Fibroblast of the conjunctiva (primary cell): Measurements from ENCODE around the gene NKIRAS2.

Source experiments
- DNase-seq: peaks from one replicate; pipeline ENCODE4 v3.0.0-alpha.2; 2010; ENCODE audit warnings: low read depth

The NKIRAS2 gene

DNA sequence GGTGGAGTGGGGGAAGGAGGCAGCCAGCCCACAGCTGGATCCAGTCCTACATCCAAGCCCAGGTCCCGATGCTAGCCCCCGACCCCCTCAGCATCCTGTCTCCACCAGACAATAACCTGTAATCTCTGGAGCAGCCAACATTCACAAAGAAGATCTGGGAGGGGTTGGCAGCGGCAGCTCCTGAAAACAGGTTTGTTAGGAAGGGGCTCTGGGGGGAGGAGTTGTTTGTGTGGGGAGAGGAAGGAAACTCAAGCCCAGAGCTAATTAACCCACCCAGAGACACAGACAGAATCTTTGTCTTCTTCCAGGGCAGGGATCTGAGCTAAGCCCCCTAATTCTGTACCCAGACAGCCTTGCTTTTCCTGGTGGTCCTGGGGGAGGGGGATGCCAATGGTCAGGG lies 35.1 kb downstream of the NKIRAS2 start:
- no peak for DNase-seq

DNA sequence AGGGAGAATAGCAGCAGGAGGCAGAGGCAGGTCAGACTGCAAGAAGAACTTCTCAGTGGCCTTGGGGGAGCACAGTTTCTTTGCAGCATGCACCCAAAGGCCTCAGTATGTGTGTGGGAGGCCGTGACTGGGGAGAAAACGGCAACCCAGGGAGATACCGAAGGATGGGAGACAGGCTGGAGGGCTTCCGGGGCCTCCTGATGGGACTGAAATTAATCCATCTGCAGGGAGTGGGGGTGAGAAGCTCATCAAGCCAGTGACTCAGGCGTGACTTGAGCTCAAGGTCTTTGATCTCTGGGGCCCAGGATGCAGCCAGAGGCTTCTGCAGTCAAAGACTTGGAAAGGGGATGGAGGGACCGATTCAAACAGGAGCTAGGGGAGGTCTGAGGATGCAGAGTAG lies 35.6 kb downstream of the NKIRAS2 start:
- DNase-seq = no peak

DNA sequence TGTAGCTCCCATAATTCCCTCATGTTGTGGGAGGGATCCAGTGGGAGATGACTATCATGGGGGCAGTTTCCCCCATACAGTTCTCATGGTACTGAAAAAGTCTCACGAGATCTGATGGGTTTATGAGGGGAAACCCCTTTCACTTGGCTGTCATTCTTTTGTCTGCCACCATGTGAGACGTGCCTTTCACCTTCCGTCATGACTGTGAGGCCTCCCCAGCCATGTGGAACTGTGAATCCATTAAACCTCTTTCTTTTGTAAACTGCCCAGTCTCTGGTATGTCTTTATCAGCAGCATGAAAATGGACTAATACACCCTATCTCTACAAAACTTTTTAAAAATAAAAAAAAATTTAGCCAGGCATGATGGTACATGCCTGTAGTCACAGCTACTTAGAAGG lies 36.7 kb downstream of the NKIRAS2 start:
- DNase-seq = no peak

DNA sequence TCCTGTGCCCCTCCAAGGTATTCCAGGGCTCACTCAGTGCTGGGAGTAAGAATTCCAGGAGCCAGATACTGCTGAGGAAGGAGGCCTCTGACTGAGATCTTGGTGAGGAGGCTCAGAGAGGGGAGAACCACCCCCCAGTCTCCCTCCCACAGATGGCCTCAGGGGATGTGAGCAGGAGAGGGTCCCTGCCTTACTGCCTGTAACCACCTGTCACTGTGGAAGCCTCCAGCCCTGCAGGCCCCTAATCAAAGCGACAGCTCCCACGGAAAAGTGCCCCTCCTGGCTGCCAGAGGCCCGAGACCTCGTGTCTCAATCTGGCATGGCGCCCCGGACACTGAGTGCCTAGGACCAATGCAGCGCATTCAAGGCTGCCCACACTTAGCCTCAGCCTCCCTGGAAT lies 38.2 kb downstream of the NKIRAS2 start:
- no peak for DNase-seq

DNA sequence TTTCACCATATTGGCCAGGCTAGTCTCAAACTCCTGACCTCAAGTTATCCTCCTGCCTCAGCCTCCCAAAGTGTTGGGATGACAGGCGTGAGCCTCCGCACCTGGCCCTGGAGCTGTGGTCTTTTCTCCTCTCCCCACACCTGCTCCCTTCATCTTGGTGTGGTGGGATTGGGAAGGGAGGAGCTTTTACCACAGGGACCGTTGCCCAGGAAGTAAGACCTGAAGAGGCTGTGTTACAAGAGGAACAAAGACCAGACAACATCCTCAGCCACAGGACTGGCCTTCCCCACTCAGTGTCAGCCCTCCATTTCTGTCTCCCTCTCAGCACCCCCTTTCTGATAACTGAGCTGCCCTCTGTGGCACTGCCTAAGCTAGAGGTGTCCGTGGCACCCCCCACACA lies 39.9 kb downstream of the NKIRAS2 start:
- no peak for DNase-seq

DNA sequence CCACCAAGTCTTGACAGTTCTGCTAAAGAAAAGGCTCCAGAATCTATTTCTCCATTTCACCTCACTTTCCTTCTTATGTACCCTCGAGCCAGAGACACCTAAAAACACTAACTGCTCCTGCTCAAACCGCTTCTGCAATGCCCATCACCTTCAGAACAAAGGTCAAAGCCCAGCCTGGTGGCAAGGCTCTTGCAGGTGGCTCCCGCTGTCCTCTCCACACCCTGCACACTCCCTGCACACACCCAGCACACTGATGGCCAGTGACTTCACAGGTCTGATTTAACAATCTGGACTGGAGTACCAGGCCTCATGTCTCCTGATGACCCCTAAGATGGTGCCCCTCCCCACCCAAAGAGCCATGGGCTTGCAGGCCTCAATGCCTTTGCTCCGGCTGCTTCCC lies 40.3 kb downstream of the NKIRAS2 start:
- DNase-seq = no peak

DNA sequence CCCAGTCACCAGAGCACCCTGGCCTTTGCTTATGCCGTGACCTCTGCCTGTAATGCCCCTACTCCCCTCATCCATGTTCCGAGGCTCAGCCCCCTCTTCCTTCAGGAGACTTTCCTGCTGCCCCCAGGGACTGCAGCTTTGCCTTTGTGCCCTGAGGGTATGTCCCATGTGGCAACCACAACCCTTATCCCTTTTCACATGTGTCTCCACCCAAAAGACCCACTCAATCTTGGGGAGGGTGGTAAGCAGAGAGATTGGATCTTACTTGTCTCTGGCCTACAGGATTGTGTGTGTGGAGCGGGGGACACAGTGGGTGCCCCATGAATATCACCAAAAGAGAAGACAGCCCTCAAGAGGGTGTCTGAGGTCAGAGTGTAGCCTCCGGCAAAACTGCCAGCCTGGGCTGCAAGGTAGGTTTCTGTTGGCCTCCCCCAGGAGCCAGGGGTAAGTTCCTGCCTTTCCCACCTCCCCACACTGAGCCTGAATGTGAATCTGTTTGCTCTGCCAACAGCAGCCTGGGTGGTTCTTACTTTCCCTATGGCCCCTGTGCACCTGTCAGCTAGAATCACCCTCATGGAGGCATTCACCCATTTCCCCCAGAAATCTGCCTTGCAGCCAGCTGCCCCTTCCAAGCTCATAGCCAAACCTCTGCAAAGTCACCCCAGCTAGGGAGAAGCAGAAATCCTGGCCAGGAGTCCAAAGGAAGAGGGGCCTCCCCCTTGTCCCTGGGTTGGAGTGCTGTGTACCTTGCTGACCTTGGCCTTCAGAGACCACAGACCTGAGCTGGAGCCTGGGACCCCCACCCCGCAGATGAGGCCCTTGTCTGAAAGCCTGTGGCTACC lies 42.0 kb downstream of the NKIRAS2 start:
- DNase-seq = no peak

DNA sequence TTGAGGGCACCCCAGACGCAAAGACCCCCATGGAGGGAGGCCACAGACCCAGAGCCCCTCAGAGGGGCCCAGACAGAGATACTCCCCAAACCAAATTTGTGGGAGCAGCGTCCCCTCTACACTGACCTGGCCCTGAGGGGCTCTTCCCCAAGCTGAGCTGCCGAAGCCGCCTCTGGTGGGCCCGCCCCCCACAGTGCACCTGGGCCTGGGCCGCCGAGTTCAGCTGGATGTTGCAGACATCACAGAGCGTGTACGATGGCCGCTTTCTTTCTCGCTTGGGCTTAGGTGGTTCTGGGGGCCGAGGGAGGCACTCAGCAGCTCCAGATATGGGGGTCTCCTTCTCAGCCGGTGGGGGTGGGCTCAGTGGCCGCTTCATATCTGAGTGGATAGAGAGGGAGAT lies 42.8 kb downstream of the NKIRAS2 start:
- DNase-seq = no peak

DNA sequence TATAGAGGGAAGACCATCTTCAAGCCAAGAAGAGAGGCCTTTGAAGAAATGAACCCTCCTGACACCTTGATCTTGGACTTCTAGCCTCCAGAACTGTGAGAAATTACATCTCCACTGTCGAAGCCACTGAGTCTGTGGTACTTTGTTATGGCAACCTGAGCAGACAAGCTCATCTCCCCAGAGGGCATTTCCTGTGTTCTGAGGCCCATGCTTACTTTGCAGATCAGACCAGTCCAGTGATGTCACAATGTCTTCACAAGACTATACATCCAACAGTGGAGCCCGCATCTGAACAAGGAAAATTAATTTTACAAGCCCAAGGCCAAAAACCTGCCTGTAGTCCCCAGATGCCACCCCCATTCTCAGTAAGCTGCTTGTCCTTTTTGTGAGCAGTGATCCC lies 45.3 kb downstream of the NKIRAS2 start:
- no peak for DNase-seq

DNA sequence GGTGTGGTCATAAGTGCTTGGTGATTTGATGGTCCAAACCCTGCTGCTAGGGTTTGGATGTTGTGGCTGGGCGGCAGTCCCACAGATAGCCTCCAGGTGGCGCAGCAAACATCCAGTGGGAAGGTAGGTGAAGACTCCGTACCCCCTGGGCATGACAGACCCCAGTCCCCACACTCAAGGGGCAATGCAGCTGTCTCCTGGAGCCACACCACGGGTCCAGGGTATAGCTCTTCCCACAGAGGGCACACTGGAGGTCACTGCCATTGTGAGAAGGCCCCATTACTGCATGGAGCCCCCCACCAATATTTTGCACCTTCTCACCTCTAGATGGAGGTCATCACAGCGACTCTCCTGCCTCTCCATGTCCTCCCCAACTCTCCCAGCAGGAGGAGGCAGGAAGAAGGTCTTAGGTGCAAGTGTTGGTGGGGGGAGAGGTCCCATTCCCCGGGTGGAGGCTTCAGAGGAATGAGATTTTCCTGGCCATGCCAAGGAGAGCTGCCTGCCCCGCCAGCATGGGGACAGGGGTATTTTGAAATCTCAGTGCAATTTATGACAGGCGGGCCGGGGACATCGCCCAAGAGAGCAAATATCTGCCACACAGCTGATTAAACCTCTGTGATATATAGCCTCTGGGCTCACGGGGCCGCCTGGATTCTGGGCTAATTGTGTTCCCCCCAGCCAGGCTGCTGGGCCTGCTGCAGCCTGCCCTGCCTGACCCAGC lies 47.6 kb downstream of the NKIRAS2 start:
- no peak for DNase-seq

DNA sequence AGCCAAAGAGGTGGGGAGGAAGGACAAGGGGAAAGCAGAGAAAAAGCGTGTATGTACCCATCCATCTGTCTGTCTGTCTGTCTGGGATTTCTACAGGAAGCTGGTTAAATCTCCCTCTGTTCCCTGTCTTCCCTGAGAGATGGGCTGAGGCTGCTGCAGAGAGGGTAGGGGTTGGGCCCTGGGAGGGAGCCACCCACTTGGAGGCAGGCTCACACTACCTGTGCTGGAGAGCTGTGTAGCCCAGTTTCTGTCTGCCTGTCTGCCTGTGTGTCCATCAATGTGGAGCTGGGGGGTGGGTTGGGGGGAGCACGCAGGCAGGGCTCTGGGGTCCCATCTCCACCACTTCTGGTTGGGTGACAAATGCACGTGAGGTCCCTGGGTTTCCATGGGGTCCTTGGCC lies 49.1 kb downstream of the NKIRAS2 start:
- no peak for DNase-seq

DNA sequence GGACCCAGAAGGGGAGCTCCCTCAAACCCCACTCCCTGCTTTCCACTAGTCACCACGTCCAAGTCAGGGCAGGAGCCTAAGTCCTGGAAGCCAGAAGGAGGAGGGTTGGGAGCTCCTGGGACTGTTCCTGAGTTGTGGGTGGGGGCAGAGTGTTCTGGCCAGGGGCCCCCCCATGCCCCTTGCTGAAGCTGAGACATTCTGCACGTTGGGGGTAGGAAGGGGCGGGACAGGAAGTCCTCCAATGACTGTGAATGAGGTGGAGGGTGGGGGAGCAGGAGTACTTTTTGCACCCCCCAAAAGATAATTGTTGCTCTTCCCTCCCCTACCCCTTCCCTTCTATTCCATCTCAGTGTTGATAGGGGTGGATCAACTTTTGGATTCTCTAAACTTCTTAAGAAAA lies 51.9 kb downstream of the NKIRAS2 start:
- DNase-seq = no peak

DNA sequence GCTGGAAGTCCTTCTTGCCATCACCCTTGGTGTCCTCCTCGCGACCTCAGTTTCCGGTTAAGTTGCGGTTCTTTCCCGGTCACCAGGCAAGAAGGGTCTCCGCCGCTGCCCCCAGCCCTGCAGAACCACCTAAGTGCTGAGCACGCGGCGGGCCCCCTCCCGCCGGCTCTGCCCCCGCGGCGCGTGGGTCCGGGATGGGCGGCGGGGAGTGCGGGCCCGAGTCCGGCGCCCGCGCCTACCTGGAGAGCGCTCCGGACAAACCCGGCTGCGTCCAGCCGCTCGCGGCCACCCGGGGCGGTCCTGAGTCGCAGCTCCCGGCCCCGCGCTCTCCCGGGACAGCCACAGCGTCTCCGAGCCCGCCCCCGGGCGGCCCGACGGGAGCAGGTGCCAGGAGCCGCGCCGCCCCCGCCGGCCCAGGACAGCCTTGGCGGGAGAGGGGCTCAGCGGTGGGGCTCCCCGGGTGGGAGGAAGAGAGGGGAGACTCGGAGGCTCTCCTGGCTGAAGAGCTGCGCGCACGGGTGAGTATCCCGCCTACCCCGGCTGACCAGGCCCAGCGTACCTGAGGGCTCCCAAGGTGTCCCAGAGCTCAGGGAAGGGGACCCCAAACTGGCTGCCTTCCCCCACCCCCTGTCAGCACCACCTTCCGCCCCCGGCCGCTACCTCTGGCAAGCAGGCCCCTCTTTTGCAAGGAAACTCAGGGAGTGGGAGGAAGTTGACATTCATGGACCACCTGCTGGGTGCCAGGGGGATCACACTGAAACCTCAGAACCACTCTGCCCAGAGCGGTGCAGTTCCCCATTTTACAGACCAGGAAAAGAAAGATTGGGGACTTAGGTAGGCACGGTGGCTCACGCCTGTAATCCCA lies 52.7 kb downstream of the NKIRAS2 start:
- no peak for DNase-seq
